HG02678 (cell line): ENCODE measurements around the gene GABBR2.
"Not testable (repeated sequence)": the region's sequence is repeated elsewhere in the genome, so short reads cannot be mapped to it uniquely, and the experiment has no call there.

Experiments
- ATAC-seq: cut with Tn5 transposase; IDR thresholded peaks from one replicate; pipeline ENCODE4 v1.9.1; 2021; ENCODE audit warnings: mild to moderate bottlenecking, moderate library complexity; ENCODE audit not compliant: unreplicated experiment

The GABBR2 gene

GRCh38 chr9:98494852-98495251, 213.9 kb downstream of the GABBR2 start:
- ATAC-seq = no peak

DNA sequence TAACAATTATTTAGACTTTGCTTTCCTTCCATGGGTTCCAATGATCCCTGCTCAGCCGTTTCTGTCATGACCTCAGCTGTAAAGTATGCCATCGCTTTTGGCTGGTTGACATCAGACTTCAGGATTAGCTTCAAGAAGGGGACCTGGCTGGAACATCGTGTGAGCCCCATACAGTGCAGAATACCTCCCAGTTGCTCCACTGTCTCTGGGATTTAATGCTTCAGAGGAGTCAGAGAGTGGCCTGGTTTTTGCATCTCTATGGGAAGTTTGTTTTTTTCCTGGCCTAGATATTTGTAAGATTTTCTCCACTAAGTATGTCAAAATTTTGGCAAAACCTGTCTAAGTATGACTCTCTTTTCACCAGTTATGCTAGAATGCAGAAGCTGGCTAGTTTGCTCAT, 216.9 kb downstream of the GABBR2 start:
- ATAC-seq = no peak

DNA sequence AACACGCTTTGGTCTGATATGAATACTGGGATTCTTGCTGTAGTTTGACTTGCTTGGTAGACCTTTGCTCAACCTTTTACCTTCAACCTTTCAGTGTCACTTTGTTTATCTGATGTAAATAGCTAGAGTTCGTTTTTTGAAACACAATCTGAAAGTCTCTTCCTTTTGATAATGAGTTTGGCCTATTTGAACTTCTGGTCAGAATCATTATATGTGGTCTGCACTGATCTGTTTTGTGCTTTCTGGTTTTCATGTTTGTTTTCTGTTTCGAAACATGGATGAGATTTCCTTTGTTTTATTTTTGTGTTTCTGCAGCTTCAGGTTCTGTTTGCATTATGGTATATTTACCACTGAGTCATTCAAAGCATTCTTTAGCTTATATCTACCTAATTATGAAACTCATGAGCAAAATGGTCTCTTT, 217.5 kb downstream of the GABBR2 start:
- no peak for ATAC-seq

GRCh38 chr9:98488571-98489312, 220.0 kb downstream of the GABBR2 start:
- ATAC-seq = no peak

- no peak for ATAC-seq
These were observed 223.0 kb downstream of the GABBR2 start for GRCh38 chr9:98485706-98486105.

DNA sequence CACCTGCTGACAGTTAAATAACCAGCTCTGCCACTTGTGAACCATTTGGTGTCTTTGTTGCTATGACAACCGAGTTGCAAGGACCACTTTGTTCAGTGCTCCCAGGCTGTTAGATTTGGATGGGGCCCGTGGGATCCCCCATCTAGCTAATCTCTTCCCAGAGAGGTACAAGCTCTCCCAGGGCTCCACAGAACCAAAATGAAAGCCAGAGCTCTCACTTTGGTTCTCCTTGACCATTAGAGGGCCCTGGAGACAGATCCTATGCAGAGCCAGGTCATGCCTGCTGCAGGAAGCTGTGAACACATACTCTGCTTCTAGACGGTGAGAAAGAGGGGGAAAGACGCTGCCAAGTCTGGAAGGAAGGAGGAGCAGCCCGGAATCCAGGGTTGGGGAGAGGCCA, 224.6 kb downstream of the GABBR2 start:
- no peak for ATAC-seq

DNA sequence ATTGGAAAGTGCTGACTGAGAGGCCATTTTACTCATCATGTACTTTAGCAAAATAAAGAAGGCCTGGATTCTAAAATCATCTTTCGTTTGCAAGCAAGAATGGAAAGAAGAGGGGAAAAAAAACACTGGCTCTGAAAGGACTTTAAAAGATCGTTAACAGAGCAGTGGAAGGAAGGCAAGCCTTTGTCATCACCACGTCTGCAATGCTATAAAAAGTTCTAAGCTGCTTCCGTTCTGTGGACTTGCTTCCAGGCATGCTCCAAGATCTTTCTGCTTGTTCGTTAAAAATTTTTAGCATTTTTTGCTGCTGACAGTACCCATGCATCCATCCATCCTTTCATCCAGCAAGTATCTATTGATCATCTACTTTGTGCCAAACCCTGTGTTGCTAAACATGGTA, 226.5 kb downstream of the GABBR2 start:
- no peak for ATAC-seq

DNA sequence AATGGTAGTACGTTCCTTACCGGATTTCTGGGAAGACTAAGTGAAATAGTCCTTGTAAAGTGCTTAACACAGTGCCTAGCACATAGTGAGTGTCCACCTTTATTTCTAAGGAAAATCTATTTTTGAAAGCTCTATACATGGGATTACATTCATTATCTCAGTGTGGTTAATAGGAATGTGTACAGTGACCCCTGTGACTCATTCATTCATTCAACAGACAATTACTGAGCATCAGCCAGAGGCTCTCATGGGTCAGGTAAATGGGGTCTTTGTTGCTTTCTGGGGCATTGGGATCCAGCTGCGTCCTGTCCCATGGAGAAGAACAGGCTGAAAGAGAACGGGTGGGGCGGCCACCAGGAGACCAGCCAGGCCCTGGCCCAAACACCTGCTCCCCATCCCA, 227.1 kb downstream of the GABBR2 start:
- ATAC-seq = no peak

DNA sequence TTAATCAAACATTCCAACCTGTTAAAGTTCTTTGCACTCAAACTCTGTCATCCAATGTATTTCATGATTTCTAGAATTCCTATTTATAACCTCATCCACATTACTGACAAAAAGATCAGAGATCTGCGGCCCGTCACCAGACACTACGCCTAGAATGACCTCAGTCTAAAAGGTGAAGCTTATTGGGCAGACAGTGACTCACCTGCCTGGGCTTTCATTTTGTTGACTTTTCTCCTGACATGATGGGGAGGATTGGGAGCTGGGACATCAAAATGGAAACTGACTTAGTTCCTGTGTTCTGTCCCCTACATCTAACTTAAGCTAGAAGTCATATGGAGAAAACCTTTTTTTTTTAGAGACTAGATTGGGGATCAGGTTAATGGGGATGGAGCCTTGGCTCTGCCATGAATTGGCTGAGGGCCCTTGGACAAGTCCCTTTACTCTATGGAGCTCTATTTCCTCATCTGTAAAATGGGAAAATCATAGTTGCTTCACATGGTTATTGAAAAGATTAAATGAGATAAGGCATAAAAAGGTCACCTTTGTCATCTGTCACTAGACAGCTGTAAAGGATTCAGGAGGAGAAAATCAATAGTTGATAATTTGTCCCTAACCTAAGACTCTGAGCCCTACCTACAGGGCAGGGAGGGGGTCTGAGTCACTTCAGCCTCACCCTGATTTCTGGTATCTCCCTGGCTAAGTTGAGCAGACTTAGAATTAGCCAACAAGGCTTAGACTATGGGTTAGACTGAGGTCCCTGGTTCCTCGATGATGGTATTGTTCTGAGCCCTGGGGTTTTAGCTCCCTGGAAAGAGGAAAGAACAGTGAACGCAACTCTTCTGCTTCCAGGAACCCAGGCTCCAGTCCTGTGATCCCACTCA, 228.5 kb downstream of the GABBR2 start:
- no peak for ATAC-seq

- ATAC-seq = no peak
These were observed 229.3 kb downstream of the GABBR2 start for GRCh38 chr9:98479449-98479848.

DNA sequence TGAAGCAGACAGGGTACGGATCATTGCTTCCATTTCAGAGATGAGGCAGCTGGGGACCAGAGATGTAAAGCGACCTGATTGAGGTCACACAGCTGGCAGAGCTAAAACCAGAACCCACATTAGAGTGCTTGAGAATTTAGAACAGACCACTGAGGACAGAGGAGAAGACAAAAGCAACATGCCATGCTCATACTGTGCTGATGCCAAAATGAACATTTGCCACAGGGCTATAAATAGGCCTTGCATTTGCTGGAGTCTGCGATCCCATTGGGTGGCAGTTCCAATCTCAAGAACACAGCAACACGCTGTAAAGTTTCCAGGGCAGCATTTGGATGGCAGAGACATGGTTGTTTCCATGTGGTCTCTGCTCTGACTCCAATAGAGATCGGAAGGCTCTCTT, 230.9 kb downstream of the GABBR2 start:
- ATAC-seq = no peak

DNA sequence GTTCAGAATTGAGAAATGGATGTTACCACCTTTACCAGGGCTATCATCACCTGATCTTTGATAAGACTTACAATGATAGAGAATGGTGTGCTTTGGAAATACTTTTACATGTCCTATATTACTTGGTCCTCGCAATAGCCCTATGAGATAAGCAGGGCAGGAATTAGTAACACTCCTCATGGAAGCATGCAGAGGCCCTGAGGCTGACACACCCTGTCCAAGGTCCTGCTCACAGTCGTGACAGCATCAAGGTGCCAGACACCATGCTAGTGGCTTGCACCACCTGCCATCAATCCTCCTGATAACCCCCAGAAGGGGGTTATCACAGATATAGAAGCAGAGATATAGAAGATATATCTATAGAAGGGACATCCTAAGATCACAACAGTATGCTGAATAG, 236.5 kb downstream of the GABBR2 start:
- ATAC-seq = no peak

GRCh38 chr9:98471185-98471584, 237.6 kb downstream of the GABBR2 start:
- no peak for ATAC-seq

- no peak for ATAC-seq
These were observed 240.0 kb downstream of the GABBR2 start for GRCh38 chr9:98468567-98469239.

GRCh38 chr9:98465799-98466198, 242.9 kb downstream of the GABBR2 start:
- ATAC-seq = no peak

DNA sequence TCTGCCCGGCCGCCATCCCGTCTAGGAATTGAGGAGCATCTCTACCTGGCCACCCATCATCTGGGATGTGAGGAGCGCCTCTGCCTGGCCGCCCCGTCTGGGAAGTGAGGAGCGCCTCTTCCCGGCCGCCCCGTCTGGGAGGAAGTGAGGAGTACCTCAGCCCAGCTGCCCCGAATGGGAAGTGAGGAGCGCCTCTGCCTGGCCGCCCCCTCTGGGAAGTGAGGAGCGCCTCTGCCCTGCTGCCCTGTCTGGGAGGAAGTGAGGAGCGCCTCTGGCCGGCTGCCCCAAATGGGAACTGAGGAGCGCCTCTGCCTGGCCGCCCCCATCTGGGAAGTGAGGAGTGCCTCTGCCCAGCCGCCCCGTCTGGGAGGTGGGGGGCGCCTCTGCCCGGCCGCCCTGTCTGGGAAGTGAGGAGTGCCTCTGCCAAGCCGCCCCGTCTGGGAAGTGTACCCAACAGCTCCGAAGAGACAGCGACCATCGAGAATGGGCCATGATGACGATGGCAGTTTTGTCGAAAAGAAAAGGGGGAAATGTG, 244.5 kb downstream of the GABBR2 start:
- not testable (repeated sequence) for ATAC-seq

DNA sequence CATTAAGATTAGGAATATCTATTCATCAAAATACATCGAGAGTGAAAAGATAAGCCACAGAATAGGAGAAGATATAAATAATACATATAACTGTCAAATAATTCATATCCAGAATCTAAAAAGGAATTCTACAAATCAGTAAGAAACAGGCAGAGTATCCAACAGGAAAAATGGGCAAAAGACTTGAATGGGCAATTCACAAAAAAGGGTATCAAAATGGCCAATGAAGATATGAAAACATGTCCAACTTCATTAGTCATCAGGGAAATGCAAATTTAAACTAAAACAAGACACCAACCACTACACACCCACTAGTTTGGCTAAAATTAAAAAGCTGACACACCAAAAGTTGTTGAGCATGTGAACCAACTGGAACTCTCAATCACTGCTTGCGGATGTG, 246.4 kb downstream of the GABBR2 start:
- no peak for ATAC-seq

DNA sequence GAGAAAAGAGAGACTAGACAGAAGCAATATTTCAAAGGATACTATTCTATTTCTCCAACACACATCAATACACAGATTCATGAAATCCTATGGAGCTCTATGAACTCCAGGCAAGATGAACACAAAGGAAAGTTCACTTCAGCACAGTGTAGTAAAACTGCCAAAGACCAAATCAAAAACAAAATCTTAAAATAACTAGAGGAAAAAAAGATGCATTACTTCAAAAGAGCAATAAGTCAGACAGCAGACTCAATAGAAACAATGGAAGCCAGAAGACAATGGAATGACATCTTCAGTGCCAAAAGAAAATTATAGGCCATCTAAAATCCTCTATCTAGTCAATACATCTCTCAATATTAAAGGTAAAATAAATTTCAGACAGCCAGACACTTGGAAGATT, 248.0 kb downstream of the GABBR2 start:
- ATAC-seq = no peak

DNA sequence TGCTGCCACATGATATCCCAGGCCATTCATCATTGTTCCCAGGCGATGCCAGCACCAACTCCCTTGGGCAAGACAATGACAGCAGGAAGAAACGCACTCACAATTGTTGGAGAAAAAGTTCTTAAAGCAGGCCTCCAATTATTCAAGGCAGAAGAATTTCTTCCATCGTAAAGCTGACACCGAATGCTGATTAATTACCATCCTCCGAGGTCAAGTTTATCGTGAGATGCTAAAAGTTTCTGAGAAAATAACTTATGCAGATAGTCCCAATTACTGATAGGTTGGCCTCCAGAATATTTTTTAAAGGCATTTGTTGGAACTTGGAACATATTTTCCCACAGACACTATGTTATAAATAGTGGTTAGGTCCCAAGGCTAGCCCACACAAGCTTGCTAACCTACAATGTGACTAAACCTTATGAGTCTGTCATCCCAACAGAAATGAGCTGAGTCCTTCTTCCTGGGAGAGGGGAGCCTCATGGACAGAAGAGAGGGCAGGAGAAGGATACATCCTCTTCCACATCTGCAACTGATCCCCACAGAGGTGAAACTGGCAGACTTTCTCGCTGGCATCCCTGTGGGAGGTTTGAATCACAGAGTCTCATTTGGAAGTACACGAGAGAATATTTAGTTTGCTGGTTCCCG, 250.9 kb downstream of the GABBR2 start:
- no peak for ATAC-seq

DNA sequence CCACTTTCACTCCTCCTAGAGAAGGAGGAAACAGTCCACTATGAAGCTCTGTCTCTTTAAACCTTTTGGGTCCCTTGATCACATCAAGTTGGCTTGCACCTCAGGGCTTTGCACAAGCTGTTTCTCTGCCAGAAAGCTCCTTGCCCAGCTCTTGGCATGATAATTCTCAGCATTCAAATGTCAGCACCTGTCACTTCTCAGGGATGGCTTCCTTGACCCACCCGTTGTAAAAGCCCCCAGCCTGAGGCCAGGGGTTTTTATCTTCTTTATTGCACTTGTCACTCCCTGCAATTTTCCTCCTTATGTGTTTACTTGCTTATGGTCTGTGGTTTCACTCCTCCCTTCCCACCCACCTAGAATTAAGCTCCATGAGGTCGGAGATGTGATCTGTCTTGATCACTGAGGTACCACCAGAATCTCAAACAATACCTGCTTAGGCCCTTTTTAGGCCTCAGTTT, 252.6 kb downstream of the GABBR2 start:
- ATAC-seq = no peak
